Left lobe of liver (tissue), 2 donors: ENCODE results near the gene SYNPO. TPM values are rescaled to one million over a fixed set of nuclear protein-coding genes. Genes with fewer than 3 reads are reported as not detected.

Source experiments
- ATAC-seq: fragments of 200-7000 bp; cut with Tn5 transposase; one replicate; pipeline ENCODE4 v1.9.1; 2020; ENCODE audit warnings: mild to moderate bottlenecking, moderate library complexity
- DNase-seq: peaks from one replicate; pipeline ENCODE4 v3.0.0-alpha.2; 2020; ENCODE audit warnings: low spot score
- total RNA-seq: library from RNA; stranded (reverse); gene quantifications from one replicate; pipeline ENCODE4 v1.2.1, GENCODE V29; 2021
- donor health status: DM: no; HTN: no; CAD: no; lungs with moderate emphysema.
- donor health status: DM: no; HTN: yes; CAD: no.

The SYNPO gene, protein sequence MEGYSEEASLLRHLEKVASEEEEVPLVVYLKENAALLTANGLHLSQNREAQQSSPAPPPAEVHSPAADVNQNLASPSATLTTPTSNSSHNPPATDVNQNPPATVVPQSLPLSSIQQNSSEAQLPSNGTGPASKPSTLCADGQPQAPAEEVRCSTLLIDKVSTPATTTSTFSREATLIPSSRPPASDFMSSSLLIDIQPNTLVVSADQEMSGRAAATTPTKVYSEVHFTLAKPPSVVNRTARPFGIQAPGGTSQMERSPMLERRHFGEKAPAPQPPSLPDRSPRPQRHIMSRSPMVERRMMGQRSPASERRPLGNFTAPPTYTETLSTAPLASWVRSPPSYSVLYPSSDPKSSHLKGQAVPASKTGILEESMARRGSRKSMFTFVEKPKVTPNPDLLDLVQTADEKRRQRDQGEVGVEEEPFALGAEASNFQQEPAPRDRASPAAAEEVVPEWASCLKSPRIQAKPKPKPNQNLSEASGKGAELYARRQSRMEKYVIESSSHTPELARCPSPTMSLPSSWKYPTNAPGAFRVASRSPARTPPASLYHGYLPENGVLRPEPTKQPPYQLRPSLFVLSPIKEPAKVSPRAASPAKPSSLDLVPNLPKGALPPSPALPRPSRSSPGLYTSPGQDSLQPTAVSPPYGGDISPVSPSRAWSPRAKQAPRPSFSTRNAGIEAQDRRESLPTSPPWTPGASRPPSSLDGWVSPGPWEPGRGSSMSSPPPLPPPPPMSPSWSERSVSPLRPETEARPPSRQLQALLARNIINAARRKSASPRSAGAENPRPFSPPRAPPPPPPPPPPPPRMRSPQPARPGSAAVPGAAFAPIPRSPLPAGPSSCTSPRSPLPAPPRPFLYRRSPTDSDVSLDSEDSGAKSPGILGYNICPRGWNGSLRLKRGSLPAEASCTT
- total RNA-seq = 51.7 TPM

DNA sequence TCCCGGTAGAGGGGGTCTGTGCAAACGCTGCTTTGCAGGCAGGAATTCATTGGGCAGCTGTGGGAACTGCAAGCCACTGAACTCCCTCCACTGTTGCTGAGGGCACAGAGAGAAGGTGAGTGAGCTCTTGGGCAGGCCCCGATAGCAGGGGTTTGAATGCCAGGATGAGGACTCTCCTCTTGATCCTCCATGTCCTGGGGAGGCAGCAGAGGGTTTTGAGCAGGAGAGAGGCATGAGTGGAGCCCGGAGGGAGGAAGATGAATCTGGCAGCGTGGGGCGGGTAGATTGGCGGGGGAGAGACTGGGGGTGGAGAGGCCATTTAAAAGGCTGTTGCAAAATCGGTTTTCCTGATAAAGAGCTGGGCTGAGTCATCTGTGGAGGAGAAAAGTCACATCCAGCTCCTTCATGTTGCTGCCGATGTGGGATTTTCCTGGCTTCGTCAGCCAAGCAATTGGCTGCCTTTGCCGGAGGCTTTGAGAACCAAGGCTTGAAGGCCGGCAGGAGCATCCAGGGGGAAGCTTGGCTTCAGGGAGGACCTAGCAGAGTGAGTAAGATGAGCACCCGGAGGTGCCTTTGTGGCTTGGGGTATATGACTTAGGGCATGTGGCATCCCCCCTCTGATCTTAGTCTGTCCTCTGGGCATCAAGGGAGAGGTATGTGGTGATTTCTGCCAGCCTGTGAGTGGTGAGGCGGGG is at the start of gene SYNPO:
Gene SYNPO, plus strand, starts transcription at position 350 of the 695 bp plus-strand sequence. CDS start 7,616 bp downstream, outside the sequence.
- peak; percentile 59 for ATAC-seq
- DNase-seq = peak; percentile 80

DNA sequence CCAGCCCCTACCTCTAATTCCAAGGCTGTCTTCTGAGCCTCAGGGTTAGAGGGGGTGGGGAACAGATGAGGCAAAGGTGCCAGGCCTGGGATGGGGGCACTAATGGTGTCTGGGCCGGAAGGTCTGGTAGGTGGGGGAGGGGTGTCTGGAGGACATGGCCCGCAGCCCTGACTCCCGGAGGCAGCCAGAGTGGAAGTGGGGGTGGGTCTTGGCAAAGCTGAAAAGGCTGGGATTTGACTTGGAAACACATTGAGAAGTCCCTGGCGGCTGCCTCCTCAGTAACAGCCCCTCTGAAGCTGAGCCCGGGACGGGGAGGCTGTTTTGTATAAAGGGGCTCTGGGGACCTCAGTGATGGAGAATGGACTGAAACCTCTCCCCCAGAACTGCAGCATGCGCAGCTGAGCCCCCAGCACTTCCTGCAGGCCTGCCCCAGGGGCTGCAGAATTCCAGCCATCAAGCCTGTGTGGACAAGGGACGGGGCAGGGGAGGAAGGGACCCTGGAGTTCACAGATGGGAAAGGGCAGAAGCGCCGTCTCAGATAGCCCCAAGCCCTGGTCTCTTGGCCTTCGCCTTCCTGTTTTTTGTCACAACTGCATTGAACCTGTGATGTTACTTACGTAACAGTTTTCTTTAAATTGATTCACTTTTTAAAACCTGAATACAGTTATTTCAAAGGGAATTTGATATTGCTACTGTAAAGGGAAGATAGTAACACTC is 49.3 kb upstream of the SYNPO start:
- DNase-seq (no peak), ATAC-seq (peak; percentile 9)

DNA sequence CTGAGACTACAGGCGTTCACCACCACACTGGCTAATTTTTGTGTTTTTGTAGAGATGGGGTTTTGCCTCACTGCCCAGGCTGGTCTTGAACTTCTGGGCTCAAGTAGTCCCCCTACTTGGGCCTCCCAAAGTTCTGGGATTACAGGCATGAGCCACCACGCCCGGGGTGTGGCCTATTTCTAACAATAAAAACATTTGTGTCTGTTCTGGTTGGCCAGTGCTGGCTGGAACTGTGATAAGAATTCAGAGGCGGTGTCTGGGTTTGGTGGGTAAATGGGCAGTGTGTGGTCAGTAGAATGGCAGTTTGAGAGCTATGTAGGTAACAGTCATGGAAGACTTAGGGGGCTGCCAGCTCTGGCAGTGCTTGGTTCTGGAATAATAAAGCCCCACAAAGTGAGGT is 46.9 kb upstream of the SYNPO start:
- ATAC-seq = no peak
- DNase-seq = no peak

DNA sequence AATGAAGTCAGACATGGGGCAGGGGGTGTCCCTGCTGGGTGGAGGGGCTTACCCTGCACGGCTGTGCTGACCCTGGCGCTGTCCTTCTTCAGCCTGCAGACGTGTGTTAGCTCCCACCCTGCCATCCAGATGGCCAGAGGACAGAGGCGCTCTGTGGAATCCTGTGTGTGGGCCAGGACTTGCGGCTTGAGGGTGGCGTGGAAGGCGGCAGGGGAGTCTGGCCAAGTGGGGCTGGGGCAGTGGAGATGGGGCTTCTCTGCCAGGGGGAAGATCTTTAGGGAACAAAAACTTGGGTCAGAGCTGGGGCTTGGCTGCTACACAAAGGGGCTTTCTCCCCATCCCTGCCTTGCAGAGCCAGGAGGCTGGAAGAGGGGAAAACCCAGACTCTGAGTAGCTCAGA is 46.5 kb upstream of the SYNPO start:
- DNase-seq = no peak

DNA sequence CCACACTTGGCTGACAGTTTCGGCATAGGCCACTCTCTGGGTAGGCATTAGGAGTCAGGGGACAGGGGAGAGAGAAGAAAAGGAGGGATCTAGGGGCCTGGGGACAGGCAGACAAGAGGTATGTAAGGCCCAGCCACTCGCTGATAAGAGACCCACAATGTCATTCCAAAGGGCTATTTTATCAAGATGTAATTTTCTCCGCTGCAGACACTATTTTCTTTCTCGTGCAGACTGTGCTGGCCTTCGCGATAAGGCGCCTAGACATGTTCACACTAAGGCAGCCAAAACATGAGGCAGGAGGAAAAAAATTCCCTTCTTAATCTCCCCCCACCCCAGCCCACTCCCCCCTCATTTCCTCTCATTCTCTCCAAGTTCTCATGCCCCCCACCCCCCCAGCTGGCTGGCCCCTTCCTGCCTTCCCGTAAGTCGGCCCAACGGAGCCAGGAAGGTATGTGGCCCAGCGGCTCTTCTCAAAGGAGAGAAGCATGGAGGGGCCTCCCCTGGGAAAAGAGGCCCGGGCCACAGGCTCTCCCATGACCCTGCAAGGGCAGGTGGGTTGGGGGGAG is 44.9 kb upstream of the SYNPO start:
- ATAC-seq (peak; percentile 16), DNase-seq (no peak)

More for the DNA sequence above, 46.5 kb upstream of the SYNPO start:
- no peak for ATAC-seq

DNA sequence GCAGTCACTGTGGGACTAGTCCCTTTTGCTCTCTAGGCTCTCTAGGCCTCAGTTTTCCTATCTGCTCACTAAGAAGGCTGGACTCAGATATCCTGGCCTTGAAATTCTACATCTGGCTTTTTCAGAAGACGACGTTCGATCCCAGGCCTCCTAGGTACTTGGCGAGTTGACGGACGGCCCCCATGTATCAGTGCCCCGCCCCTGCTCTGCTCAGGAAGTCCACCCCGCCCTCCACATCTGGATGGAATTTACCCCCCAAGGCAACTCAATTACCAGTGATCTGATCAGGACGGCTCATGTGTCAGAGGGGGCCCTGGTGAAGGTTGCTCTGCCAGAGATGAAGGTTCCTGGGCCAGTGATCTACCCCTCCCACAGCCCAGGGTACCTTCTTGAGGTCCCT is 44.1 kb upstream of the SYNPO start:
- DNase-seq = no peak
- no peak for ATAC-seq

DNA sequence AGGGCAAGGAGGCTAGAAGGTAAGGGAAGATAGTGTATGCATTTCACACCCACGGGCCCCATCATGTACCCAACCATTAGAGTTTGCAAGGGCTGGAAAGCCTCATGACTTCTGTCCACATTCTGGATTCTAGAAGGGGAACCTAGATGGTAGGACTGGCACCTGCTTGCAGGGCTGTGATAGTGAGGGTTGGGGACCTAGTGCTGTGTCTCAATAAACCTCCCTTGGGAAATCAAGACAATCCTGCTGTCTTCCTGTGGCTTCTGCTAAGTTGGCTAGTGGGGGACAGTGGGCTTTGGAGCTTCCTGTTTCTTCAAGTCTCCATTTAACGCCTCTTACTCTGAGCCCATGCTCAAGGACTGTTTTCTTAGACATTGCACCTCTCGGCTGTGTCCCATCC is 43.6 kb upstream of the SYNPO start:
- DNase-seq (no peak), ATAC-seq (no peak)

DNA sequence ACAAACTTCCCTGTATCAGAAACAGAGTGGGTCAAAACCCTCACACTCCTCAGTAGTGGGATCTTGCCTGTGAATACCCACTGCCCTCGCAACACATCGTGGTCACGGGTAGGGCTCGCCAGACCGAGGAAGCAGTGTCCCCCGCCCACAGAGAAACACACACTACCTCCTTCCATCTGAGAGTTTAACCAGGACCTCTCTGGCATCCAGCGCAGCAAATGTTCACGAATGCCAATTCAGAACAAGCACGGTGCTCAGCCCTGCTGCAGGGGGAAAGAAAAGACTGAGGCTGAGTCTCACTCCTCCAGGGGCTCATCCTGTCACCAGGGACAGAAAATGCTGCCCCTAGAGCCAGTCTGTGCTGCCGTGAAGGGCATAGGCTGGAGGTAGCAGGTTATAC is 42.5 kb upstream of the SYNPO start:
- ATAC-seq (no peak), DNase-seq (no peak)

DNA sequence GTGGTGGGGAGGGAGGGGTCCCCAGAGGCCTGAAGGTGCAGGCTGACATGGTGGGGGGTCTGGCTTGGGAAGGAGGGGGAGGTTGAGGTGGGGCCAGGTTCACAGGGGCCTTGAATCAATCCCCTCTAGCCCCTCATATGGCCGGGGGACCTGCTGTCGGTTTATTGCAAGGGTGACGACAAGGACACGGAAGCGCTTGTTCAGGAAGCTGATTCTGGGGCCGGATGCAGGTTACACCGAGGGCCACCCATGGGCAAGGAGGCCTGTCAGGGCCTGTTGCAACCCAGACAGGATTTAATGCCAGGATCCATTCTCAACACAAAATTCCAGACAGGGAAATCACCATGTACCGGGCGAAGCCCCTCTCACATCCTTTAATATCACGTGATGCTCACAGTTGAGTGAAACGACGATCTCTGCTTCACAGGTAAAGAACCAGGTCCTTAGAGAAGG is 41.6 kb upstream of the SYNPO start:
- DNase-seq (no peak), ATAC-seq (no peak)

DNA sequence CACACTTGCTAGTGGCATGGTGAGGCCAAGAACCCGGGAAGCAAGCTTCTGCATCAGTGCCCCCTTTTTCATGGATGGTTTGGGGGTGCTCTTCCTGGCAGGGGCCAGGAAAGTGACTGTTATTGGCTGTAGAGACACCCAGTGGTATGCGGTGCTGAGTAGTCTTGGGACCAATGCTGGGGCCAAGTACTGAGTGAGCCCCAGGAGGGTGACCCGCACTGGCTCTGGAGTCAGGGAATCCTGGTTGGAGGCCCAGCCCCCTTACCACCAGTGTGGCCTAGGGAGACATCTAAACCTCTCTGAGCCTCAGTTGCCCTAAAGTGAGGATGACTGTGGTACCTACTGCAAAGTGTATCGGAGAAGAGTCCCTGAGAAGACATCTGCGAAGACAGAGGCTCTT is 41.2 kb upstream of the SYNPO start:
- DNase-seq = no peak
- ATAC-seq = no peak

DNA sequence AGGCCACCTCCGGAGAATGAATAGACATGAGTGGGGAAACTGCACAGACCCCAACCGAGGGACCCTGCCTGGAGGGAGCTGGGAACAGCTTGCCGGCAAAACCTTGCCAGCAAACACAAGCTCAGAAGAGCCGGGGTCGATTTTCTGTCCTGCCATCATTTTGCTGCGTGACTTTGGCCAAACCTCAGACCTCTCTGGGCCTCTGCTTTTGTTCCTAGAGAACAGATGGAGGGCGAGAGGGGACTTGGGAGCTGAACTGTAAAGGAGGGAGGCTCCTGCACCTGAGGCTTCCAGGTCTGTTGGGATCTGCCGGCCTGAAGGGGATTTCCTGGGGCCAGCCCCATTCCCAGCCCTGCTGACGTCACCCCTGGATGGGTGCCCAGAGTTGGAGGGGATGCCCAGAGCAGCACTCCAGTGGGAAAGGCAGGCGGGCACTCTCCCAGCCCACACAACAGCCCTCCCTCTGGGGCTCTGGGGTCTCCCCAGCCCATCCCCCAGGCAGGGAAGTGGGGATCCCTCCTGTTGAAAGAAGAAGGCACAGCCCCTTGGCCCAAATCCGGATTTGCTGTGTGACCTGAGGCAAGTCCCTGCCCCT is 40.4 kb upstream of the SYNPO start:
- peak; percentile 61 for ATAC-seq

DNA sequence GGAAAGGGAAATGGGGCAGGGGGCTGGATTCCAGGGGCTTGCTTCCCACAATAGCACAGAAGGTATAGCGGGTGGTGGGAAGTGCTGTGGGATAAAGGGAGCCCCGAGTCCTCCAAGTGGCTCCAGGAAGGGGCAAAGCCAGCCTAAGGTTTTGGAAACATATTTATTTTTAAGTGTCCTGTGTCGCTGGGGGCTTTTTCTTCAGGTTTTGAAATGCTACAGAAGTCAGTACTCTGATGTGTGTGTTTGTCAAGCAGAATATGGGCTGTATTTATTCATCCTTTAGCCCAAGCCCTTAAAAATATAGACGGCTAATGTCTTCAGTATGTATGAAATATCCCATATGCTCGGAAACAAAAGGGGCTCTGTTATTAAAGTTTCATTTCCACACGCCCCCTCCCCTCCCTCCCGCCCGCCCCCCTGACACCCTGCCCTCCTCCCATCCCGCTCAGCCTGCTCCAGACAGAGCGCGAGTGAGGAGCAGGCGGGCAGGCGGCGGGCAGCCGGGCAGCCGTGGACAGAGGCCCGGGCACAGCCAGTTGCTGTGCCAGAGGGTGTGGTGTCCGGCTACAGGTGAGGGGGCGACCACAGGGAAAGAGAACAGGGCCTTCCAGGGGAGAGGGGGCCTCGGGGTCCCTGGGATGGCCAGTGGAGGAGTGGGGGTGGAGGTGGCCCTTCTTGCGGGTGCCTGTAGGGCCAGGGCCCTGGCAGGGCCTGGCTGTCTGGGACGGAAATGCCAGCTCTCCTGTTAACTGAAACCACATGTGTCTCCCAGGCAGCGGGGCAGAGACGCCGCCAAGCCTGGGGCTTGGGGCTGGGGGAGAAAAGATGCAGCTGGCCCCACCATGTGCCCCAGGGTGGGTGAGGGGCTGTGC is 39.6 kb upstream of the SYNPO start:
- DNase-seq = no peak
- ATAC-seq = no peak

More for the DNA sequence above, 40.4 kb upstream of the SYNPO start:
- peak; percentile 72 for DNase-seq

DNA sequence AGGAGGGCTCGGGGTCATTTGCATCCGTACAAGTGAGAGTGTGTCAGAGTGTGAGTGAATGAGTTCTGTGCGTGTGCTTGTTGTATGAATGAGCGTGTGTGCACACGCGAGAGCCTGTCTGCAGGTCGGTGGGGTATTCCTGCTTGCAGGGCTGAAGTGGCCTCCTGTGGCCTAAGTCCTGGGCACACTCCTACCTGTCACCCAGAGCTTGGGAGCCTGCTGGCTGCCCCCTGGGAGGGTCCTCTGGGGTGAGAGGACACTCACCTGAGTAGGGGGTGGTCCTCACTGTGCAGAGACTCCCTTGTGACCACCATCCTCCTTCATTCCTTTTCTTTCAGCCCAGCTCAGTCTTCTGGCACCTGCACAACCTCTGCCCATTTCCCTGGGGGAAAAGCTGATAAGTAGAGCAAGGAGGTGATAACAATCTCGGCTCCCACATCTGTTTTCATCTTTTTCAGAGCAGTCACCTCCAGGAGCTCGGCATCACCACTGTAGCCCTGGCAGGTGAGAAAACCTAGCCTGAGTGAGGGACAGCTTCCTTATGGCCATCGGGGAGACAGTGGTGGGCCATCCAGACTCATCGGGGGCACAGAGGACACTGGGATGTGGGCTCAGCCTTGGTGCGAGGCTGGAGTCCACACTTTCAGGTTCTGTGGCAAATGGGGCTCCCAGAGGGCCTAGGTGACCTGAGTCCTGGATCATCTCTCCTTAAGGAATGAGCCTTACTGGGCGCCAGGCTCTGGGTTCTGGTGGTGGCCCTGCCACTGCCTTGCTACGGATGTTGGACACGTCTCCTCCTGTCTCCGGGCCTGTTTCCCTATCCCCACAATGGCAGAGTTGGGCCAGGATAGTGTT is 38.7 kb upstream of the SYNPO start:
- ATAC-seq = no peak
- no peak for DNase-seq

DNA sequence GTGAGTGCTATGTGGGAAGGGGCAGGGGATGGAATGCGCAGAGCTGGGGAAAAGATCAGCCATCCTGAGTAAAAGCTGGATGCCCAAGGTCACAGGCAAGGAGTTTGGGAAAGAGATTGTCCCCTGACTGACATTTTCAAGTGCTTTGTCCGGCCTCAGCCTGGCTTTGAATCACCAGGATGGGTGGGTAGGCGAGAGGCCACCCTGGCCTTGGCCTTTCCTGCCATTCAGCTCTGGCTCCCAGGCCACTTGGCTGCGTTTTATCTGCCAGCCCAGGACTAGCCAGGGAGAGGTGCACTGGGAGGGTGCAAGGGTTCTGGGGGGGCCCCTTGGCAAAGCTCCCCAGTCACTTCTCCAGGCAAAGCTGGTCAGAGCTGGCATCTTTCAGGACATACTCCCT is 37.4 kb upstream of the SYNPO start:
- DNase-seq = no peak

DNA sequence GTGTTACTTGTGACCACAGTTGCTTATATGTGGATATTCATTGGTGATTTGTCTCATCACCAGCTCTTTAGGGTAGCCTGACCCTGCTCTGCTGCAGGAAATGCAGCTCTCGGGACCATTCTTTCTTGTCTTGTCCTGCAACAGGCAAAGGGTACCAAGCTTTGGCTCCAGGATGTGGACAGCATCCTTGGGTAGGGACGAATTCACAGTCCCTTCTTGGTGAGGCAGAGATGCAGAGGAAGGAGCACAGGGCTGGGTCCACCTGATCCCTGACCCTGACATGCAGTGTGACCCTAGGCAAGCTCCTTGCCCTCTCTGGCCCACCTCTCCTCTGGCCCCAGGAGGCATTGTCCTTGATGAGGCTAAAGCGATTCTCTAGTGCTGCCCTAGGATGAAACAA is 37.0 kb upstream of the SYNPO start:
- DNase-seq (no peak), ATAC-seq (no peak)

More for the DNA sequence above, 37.4 kb upstream of the SYNPO start:
- ATAC-seq = peak; percentile 19

DNA sequence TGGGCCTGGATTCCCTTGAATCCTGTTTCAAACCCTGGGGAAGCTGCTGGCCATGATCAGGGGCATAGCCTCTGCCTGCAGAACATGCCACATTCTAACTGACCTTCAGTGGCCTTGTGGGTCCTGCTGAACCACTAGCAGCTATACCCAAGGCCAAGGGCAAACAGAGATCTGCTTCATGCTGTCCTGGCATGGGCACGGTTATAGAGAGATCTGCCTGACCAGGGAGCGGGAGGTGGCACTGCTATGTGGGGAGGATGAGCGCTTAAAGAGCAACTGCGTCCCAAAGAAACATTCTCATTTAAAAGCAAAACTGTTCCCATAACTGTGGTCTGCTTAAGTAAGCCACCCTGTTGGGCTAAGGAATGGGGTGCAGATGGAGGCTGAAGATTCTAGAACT is 36.5 kb upstream of the SYNPO start:
- no peak for DNase-seq
- ATAC-seq = no peak

DNA sequence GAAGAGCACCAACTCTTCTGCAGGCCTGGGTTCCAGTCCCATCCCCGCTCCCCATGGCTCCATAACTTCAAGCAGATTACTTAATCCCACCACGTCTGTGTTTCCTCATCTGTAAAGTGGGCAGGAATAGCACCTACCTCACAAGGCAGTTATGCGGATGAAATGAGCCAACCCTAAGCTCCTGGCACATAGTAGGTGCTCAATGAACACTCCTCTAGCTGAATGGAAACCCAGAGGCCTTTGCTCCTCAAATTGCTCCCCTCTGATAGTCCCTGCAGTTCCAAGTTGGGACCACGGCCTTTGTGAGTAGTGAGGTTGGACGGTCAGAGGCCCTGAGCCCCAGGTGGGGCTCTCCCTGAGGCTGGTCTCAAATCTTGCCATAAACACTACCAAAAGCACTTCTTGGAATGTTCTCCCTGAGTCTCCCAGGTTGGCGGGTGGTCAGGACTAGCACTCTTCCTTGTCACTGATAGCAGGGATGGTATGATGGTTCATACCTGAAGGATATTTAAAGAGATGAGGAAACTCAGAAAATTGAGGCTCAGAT is 35.5 kb upstream of the SYNPO start:
- DNase-seq (no peak), ATAC-seq (no peak)

DNA sequence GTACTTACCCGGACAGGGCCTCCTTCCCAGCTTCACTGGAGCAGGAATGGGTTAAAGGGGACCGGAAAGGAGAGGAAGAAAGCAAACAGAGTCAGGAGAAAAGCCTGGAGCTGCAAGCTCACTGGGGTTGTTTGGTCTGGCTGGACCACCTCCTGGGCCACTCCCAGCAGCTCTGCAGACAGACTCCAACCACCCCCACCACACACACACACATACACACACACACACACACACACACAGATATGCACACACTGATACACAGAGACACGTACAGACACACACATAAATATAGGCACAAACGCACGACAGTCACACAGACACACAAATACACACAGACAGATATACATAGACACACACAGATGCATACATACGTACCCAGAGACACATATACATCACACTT is 34.9 kb upstream of the SYNPO start:
- DNase-seq = no peak
- ATAC-seq = no peak
